H1 (cell line): Measurements from ENCODE around the gene SEMA3G. TPM values are rescaled to one million over a fixed set of nuclear protein-coding genes. Genes with fewer than 3 reads are reported as not detected.

ENCODE experiments used
- CTCF ChIA-PET: fragments of 300-600 bp; sonication (Branson Sonifier 250); formaldehyde crosslinking; loops from one replicate; lab custom pipeline; 2021; ENCODE audit not compliant: partially characterized antibody; lab: Charles Lee
- POLR2A ChIA-PET: fragments of 300-600 bp; sonication (Branson Sonifier 250); formaldehyde crosslinking; loops from one replicate; lab custom pipeline; 2021; ENCODE audit warnings: inconsistent platforms; ENCODE audit not compliant: partially characterized antibody; lab: Charles Lee
- DNase-seq, 2 experiments: peaks; one replicate each; pipeline versions ENCODE4 v3.0.0 to v3.0.0-alpha.2; 2010 to 2022; ENCODE audit warnings: low spot score in 2 of 2, low read depth in 1 of 2, mixed read lengths in 1 of 2
- FAIRE-seq: peaks from 2 replicates; lab custom pipeline; 2011; peaks lifted over from hg19 to GRCh38; lab: Jason Lieb, UNC
- H2AFZ ChIP-seq: 2 replicates; pipeline ENCODE4 v1.8.1; 2012; ENCODE audit warnings: low read length, inconsistent platforms
- H2AK5ac ChIP-seq: 2 replicates; pipeline ENCODE4 v1.6.1; 2013; ENCODE audit warnings: low read depth, low read length
- H2BK120ac ChIP-seq: replicated peaks from 2 replicates; pipeline ENCODE3; 2013; ENCODE audit warnings: low read depth, low read length, inconsistent platforms
- H2BK12ac ChIP-seq: 2 replicates; pipeline ENCODE4 v1.6.1; 2013; ENCODE audit warnings: low read depth, low read length
- H2BK15ac ChIP-seq: 2 replicates; pipeline ENCODE4 v1.6.1; 2013; ENCODE audit warnings: low read length
- H2BK20ac ChIP-seq: 2 replicates; pipeline ENCODE4 v1.6.1; 2013; ENCODE audit warnings: low read length
- H2BK5ac ChIP-seq: 2 replicates; pipeline ENCODE4 v1.6.1; 2013; ENCODE audit warnings: low read depth, low read length
- H3K14ac ChIP-seq: 2 replicates; pipeline ENCODE4 v1.6.1; 2013; ENCODE audit warnings: inconsistent platforms; ENCODE audit not compliant: insufficient read length
- H3K18ac ChIP-seq: 2 replicates; pipeline ENCODE4 v1.6.1; 2013; ENCODE audit warnings: low read length; ENCODE audit errors: extremely low read depth
- H3K23ac ChIP-seq: 2 replicates; pipeline ENCODE4 v1.6.1; 2013; ENCODE audit warnings: inconsistent platforms; ENCODE audit not compliant: insufficient read length
- H3K23me2 ChIP-seq: 2 replicates; pipeline ENCODE4 v1.6.1; 2013; ENCODE audit warnings: low read depth, low read length
- H3K27ac ChIP-seq: 2 replicates; pipeline ENCODE4 v1.6.1; 2011; ENCODE audit warnings: low read depth, low read length, inconsistent platforms
- H3K27me3 ChIP-seq, 4 experiments: replicated peaks in 1 of 4; 1 replicate in 1 of 4; 2 replicates in 3 of 4; pipeline versions ENCODE4 v1.6.1 to v1.8.1; 2011 to 2013; ENCODE audit warnings: low read length in 3 of 4, mild to moderate bottlenecking in 3 of 4, inconsistent platforms in 2 of 4, mixed read lengths in 2 of 4, moderate library complexity in 1 of 4; ENCODE audit not compliant: control insufficient read depth in 3 of 4, insufficient read depth in 3 of 4; ENCODE audit errors: extremely low read depth in 1 of 4
- H3K36me3 ChIP-seq, 4 experiments: 2 replicates each; pipeline versions ENCODE4 v1.6.1 to v1.8.1; 2011 to 2013; ENCODE audit warnings: mild to moderate bottlenecking in 4 of 4, low read length in 3 of 4, moderate library complexity in 2 of 4, control low read depth in 1 of 4, inconsistent platforms in 1 of 4; ENCODE audit not compliant: insufficient read depth in 4 of 4, control insufficient read depth in 2 of 4
- H3K4ac ChIP-seq: replicated peaks from 2 replicates; pipeline ENCODE3; 2013; ENCODE audit warnings: low read length, low read depth, mixed read lengths, inconsistent platforms; ENCODE audit not compliant: insufficient read length
- H3K4me1 ChIP-seq, 4 experiments: replicated peaks in 1 of 4; 1 replicate in 1 of 4; 2 replicates in 3 of 4; pipeline versions ENCODE4 v1.6.1 to v1.8.1; 2011 to 2013; ENCODE audit warnings: low read length in 3 of 4, inconsistent platforms in 2 of 4, mixed read lengths in 1 of 4; ENCODE audit not compliant: insufficient read depth in 4 of 4, control insufficient read depth in 3 of 4
- H3K4me2 ChIP-seq, 2 experiments: 2 replicates each; pipeline versions ENCODE4 v1.6.1 to v1.8.1; 2011 to 2013; ENCODE audit warnings: low read depth in 2 of 2, low read length in 2 of 2, control low read depth in 1 of 2, inconsistent platforms in 1 of 2, mild to moderate bottlenecking in 1 of 2; ENCODE audit not compliant: insufficient read depth in 1 of 2
- H3K4me3 ChIP-seq, 4 experiments: fragments of 200-600, 300-600 bp in 1 of 4; sonication (generic), shearing (Covaris generic), sonication (Bioruptor Twin) in 1 of 4; 2 replicates each; pipeline versions ENCODE4 v1.5.1 to v1.8.1; 2011 to 2016; ENCODE audit warnings: low read length in 4 of 4, low read depth in 3 of 4, control low read depth in 2 of 4, inconsistent platforms in 2 of 4, mild to moderate bottlenecking in 2 of 4, mixed read lengths in 1 of 4, moderate library complexity in 1 of 4; ENCODE audit not compliant: insufficient read depth in 2 of 4; ENCODE audit errors: extremely low read depth in 1 of 4
- H3K56ac ChIP-seq: replicated peaks from 2 replicates; pipeline ENCODE3; 2013; ENCODE audit warnings: low read depth, mild to moderate bottlenecking, mixed read lengths, low read length, inconsistent platforms; ENCODE audit not compliant: insufficient read length
- H3K79me1 ChIP-seq: 2 replicates; pipeline ENCODE4 v1.6.1; 2013; ENCODE audit warnings: low read depth, low read length, control low read depth
- H3K79me2 ChIP-seq, 2 experiments: 2 replicates each; pipeline versions ENCODE4 v1.6.1 to v1.8.1; 2012 to 2013; ENCODE audit warnings: low read length in 2 of 2, mild to moderate bottlenecking in 2 of 2, inconsistent platforms in 1 of 2; ENCODE audit not compliant: insufficient read depth in 2 of 2, control insufficient read depth in 1 of 2
- H3K9ac ChIP-seq, 4 experiments: replicated peaks in 1 of 4; 1 replicate in 1 of 4; 2 replicates in 3 of 4; pipeline versions ENCODE4 v1.6.1 to v1.8.1; 2011 to 2013; ENCODE audit warnings: low read depth in 3 of 4, low read length in 3 of 4, control low read depth in 2 of 4, mild to moderate bottlenecking in 2 of 4, moderate library complexity in 2 of 4, inconsistent platforms in 1 of 4; ENCODE audit errors: extremely low read depth in 1 of 4
- H3K9me3 ChIP-seq, 2 experiments: 2 replicates each; pipeline versions ENCODE4 v1.6.1 to v1.8.1; 2012 to 2013; ENCODE audit warnings: mild to moderate bottlenecking in 2 of 2, moderate library complexity in 2 of 2, control low read depth in 1 of 2, inconsistent platforms in 1 of 2, low read depth in 1 of 2, low read length in 1 of 2, mixed read lengths in 1 of 2; ENCODE audit not compliant: insufficient read depth in 2 of 2
- H4K20me1 ChIP-seq, 2 experiments: replicated peaks in 1 of 2; 2 replicates each; pipeline versions ENCODE3 to v1.8.1; 2011 to 2013; ENCODE audit warnings: inconsistent platforms in 2 of 2, low read length in 2 of 2, mild to moderate bottlenecking in 1 of 2; ENCODE audit not compliant: insufficient read depth in 2 of 2, control insufficient read depth in 1 of 2
- H4K5ac ChIP-seq: 2 replicates; pipeline ENCODE4 v1.6.1; 2013; ENCODE audit warnings: low read length, low read depth, mixed read lengths, inconsistent platforms; ENCODE audit not compliant: insufficient read length
- H4K8ac ChIP-seq: 2 replicates; pipeline ENCODE4 v1.8.0; 2013; ENCODE audit warnings: mild to moderate bottlenecking, moderate library complexity, low read length, inconsistent platforms; ENCODE audit not compliant: insufficient read depth; ENCODE audit errors: extremely low read depth
- H4K91ac ChIP-seq: replicated peaks from 2 replicates; pipeline ENCODE3; 2013; ENCODE audit warnings: low read length, mixed read lengths, inconsistent platforms; ENCODE audit not compliant: insufficient read length
- GABPA ChIP-seq: IDR thresholded peaks from 2 replicates; pipeline ENCODE4 v1.6.1; 2011; ENCODE audit warnings: mild to moderate bottlenecking, low read length, moderate library complexity, borderline replicate concordance; ENCODE audit not compliant: insufficient read depth
- WGBS, 2 experiments: shearing (Covaris generic) in 1 of 2; methylation state at CpG; one replicate each; pipeline versions ENCODE4 v1.1.6 to v1.1.7; 2013 to 2015; ENCODE audit warnings: low lambda C conversion rate in 2 of 2, mixed read lengths in 2 of 2, inconsistent platforms in 1 of 2, low coverage in 1 of 2, missing lambda C conversion rate in 1 of 2; ENCODE audit not compliant: insufficient replicate concordance in 2 of 2, insufficient coverage in 1 of 2, insufficient read length in 1 of 2; ENCODE audit errors: extremely low coverage in 1 of 2, missing lambda C conversion rate in 1 of 2; 5-methylcytosine and 5-hydroxymethylcytosine counted together
- polyA plus RNA-seq, 7 experiments: library from polyadenylated mRNA; depleted of rRNA in 3 of 7; stranded (reverse) in 5 of 7; unstranded in 2 of 7; fragments of >200 nt in 5 of 7; fragments of 200-250 nt in 2 of 7; gene quantifications; 1 replicate in 5 of 7; 2 replicates in 1 of 7; 4 replicates in 1 of 7; pipeline versions ENCODE4 v1.2.1 to v1.2.3, GENCODE V29; 2011 to 2013; ENCODE audit warnings: missing spikeins in 2 of 7, mixed read lengths in 2 of 7
- total RNA-seq: library from RNA; stranded (reverse); fragmentation: NEBNext Ultra II Directional; extraction: Animal tissue kit (Norgen Biotek cat#: 25700); gene quantifications from 2 replicates; pipeline ENCODE4 v1.2.1, GENCODE V29; 2021

The SEMA3G gene
- total and polyA plus RNA-seq, 2 of the 8 experiments (the other 6 are each of a cell fraction or from before 2014, with no cell fraction given): 0.95 to 1.5 TPM

DNA sequence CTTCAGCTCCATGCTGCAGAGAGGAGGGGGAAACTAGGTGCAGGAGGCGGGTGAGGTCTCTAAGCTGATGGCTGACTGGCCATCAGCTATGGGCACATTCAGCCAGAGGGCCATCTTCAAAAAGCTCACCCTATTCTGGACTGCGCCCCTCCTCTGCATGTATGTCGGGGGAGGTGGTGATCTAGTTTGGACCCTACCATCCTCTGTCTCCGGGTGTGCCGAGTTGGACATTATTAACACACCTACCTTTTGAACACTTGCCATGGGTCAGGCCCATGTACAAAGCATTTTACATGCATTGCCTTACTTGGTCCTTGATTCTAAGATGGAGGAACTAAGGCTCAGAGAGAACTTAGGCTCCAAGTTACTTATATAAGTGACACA is 11.9 kb upstream of the SEMA3G start:
- no peak overlapping the region for H4K5ac ChIP-seq
- TF ChIP-seq GABPA: no peak

More for the DNA sequence above, 11.9 kb upstream of the SEMA3G start:
- peak overlapping the region; percentile 79 to 95 for H3K4me2 ChIP-seq
- H2BK15ac ChIP-seq: peak overlapping the region; percentile 9; the same call in 1 of the 2 replicates
- H3K14ac ChIP-seq: no peak overlapping the region
- H3K36me3 ChIP-seq: peaks cover 12 to 34% (median 19%) of the 10 kb centered on the region in 4 experiments
- H3K27me3 ChIP-seq: no peaks in the 10 kb centered on the region
- H2AFZ ChIP-seq: no peak overlapping the region
- no peaks in the 10 kb centered on the region; the same call in 1 of the 2 replicates for H3K79me1 ChIP-seq
- H2BK120ac ChIP-seq: no peak overlapping the region
- H2BK5ac ChIP-seq: peak overlapping the region; percentile 32; the same call in 1 of the 2 replicates
- 0 out of 2 replicates have a peak overlapping the region, but pooled peaks have one; percentile 35 for H2BK12ac ChIP-seq
- no peak overlapping the region for H3K56ac ChIP-seq
- FAIRE-seq (no peak), DNase-seq (no peak)
- H4K8ac ChIP-seq: 0 out of 2 replicates have a peak overlapping the region, but pooled peaks have one; percentile 57
- H4K91ac ChIP-seq: no peak overlapping the region
- ChIA-PET CTCF (interaction anchor here (0.8 to 5.9 kb wide), 8 partner anchors 10 to 69 kb away, joined by 3 to 45 read pairs (median 4); partner anchors contain the start of gene SEMA3G), POLR2A (interaction anchor here (0.9 to 2.5 kb wide), 11 partner anchors 9 to 249 kb away, joined by 3 to 7 read pairs (median 3); partner anchors contain the start of genes GLT8D1, SPCS1 and UQCC5)
- no peak overlapping the region for H3K27ac ChIP-seq
- peak overlapping the region; percentile 63 to 98 (median 87) for H3K4me3 ChIP-seq
- no peak overlapping the region for H3K4ac ChIP-seq
- peaks cover 0 to 24% of the 10 kb centered on the region in 2 experiments; a peak in 2 of 4 replicates for H3K79me2 ChIP-seq
- H4K20me1 ChIP-seq: no peaks in the 10 kb centered on the region
- peak overlapping the region; percentile 54; the same call in 1 of the 2 replicates for H2AK5ac ChIP-seq
- H3K9ac ChIP-seq: peak overlapping the region in 2 of 4 experiments; percentile 77 to 80; a peak in 4 of 7 replicates
- H3K9me3 ChIP-seq: no peaks in the 10 kb centered on the region
- H3K18ac ChIP-seq: peak overlapping the region; percentile 5; the same call in 1 of the 2 replicates
- H3K23ac ChIP-seq: no peak overlapping the region
- peaks cover 0 to 24% (median 8%) of the 10 kb centered on the region in 4 experiments; a peak in 6 of 7 replicates for H3K4me1 ChIP-seq
- H3K23me2 ChIP-seq: peaks cover 8% of the 10 kb centered on the region
- WGBS, 2 experiments: 84% methylated on average over 5 of the region's 5 CpGs; no CpG with 5 or more reads in 1 of the 2 experiments
- H2BK20ac ChIP-seq: no peak overlapping the region
